ENCODE results near the gene FALEC.

The FALEC gene

GRCh38 chr1:150537732-150538684 lies 22.5 kb downstream of the FALEC start:
- in situ Hi-C loops (cut with HindIII; ENCODE audit: low sequenced_read_pairs) = no loop called here
- TF ChIP-seq CTCF (IDR thresholded peaks at IDR 0.05; ENCODE audit: low read depth, low read length, missing control alignments) = no peak
- no peak overlapping the region for H3K4me3 ChIP-seq (ENCODE audit: low read depth, low read length)
- no peak for DNase-seq (ENCODE audit: low read depth)

GRCh38 chr1:150543500-150544143 lies 28.1 kb downstream of the FALEC start:
- no peak for DNase-seq (ENCODE audit: low read depth)
- in situ Hi-C loops (cut with HindIII; ENCODE audit: low sequenced_read_pairs) = no loop called here
- no peak overlapping the region for H3K4me3 ChIP-seq (ENCODE audit: low read depth, low read length)
- no peak for TF ChIP-seq CTCF (IDR thresholded peaks at IDR 0.05; ENCODE audit: low read depth, low read length, missing control alignments)

GRCh38 chr1:150544204-150544603 lies 28.7 kb downstream of the FALEC start:
- no peak overlapping the region for H3K4me3 ChIP-seq (ENCODE audit: low read depth, low read length)
- no peak for TF ChIP-seq CTCF (IDR thresholded peaks at IDR 0.05; ENCODE audit: low read depth, low read length, missing control alignments)
- no peak for DNase-seq (ENCODE audit: low read depth)
- in situ Hi-C loops (cut with HindIII; ENCODE audit: low sequenced_read_pairs) = no loop called here

- no peak for TF ChIP-seq CTCF (IDR thresholded peaks at IDR 0.05; ENCODE audit: low read depth, low read length, missing control alignments)
- no peak for DNase-seq (ENCODE audit: low read depth)
- in situ Hi-C loops (cut with HindIII; ENCODE audit: low sequenced_read_pairs) = no loop called here
- H3K4me3 ChIP-seq (ENCODE audit: low read depth, low read length) = no peak overlapping the region
Observed at GRCh38 chr1:150545486-150546032, 30.0 kb downstream of the FALEC start.

GRCh38 chr1:150546294-150546937 lies 30.9 kb downstream of the FALEC start:
- in situ Hi-C loops (cut with HindIII; ENCODE audit: low sequenced_read_pairs) = no loop called here

More at GRCh38 chr1:150546294-150546937, 30.9 kb downstream of the FALEC start:
- no peak for DNase-seq (ENCODE audit: low read depth)
- H3K4me3 ChIP-seq (ENCODE audit: low read depth, low read length) = no peak overlapping the region
- TF ChIP-seq CTCF (IDR thresholded peaks at IDR 0.05; ENCODE audit: low read depth, low read length, missing control alignments) = no peak
